NCI-H1436 (cell line): ENCODE measurements around the gene RNF212B.
"Not testable (repeated sequence)": the region's sequence is repeated elsewhere in the genome, so short reads cannot be mapped to it uniquely, and the experiment has no call there.

Experiments
- DNase-seq: peaks from one replicate; lab custom pipeline; 2025; lab: John Stamatoyannopoulos, UW

The RNF212B gene

DNA sequence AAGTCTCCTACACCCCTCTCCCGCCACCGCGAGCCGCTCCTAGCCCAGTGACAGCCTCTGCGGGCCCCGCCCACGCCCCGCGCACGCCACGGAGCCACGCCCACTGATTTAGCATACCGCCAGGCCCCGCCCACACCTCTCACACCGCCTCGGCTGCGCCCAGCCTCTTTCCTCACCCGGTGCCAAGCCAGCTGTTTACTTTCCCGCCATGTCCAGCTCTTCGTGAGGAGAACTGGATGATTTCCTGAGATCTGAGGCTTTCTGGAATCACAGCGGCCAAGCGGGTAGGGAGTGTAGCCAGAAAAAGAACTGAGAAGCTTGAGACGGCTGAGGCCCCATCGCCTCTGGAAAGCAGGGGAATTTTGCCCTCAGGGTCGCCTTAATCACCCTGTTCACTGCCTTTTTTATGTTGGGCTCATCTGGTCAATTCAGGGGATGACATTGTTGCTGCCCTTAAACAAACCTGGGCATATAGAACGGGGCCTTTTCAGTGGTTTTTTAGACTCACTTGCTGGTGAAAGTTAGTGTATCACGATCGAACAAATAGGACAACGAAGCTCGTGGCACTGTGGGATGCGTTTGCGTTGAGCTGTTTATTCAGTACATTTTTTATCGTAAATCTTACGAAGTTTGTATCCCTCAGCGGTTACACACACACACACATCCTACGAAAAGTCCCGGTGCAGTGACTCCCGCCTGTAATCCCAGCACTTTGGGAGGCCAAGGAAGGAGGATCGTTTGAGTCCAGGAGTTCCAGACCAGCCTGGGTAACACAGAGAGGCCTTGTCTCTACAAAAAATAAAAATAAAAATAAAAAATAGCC is at the start of gene RNF212B:
TSS of gene RNF212B (plus strand) at position 165 of the 823 bp plus-strand sequence. CDS start 2,410 bp downstream, outside the sequence.
- DNase-seq, result peak; percentile 54

GRCh38 chr14:23193432-23193831 is 44.3 kb upstream of the RNF212B start:
- DNase-seq, result no peak

DNA sequence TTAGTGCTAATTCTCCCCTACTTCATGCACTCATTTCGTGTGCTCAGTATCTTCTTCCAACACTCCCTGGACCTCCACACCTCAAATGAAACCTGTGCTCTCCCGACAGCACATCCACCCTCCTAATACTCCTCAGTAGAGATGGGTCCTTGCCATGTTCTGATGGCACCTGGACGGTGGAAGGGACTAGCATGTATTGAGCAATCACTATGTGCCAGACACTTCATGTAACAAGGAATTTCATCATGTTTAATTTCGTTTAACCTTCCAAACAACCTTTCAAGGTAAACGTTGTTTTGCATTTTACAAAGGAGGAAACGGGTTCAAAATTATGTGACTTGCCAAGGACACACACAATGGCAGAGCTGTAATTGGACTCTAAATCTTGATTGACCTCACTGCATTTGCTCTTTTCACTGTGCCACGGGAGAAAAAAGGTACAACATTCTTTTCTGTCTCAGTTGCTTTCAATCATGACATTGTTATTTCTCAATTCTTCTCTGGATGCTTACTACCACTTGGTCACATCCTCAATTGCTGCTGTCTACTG is 42.1 kb upstream of the RNF212B start:
- no peak for DNase-seq

- DNase-seq, result not testable (repeated sequence)
These were observed 41.2 kb upstream of the RNF212B start for GRCh38 chr14:23196487-23196886.

DNA sequence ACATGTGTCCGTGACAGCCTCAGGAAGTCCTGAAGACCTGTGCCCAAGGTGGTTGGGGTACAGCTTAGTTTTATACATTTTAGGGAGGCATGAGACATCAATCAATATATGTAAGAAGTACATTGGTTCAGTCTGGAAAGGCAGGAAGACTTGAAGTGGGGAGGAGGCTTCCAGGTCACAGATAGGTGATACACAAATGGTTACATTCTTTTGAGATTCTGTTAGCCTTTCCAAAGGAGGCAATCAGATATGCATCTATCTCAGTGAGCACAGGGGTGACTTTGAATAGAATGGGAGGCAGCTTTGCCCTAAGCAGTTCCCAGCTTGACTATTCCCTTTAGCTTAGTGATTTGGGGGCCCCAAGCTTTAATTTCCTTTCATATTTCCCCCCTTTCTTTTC is 38.6 kb upstream of the RNF212B start:
- not testable (repeated sequence) for DNase-seq

- no peak for DNase-seq
These were observed 35.7 kb upstream of the RNF212B start for GRCh38 chr14:23202001-23202400.

DNA sequence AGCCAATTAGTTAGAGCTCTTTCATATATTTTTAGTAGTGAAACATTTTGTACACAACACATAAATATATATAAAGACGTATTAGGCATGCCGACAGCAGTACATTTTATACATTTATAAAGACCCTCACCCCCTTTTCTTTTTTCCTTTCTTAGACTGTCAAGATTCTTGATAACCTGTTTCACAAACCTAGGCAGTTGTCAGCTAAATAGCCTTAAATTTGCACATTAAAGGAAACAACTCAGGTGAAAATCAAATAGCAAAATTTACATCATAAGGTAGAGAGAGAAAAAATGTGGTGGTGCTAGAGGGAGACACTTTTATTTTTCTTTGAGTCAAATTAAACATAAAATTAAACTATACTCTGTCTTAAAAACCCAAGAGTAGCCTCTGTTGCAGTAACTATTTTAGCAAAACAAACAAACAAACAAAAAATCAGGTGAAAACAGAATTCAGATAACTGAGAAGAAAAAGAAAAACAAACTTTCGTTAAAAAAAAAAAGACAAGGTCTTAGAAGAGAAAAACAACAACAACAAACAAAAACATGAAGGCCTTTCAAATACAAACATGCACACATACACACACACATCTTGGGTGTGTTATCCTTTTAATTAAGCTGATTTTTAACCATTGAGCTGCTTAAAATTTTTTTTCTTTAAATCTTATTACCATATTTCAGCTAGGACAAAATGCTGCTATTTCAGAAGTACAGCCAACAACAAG is 31.2 kb upstream of the RNF212B start:
- DNase-seq, result no peak

DNA sequence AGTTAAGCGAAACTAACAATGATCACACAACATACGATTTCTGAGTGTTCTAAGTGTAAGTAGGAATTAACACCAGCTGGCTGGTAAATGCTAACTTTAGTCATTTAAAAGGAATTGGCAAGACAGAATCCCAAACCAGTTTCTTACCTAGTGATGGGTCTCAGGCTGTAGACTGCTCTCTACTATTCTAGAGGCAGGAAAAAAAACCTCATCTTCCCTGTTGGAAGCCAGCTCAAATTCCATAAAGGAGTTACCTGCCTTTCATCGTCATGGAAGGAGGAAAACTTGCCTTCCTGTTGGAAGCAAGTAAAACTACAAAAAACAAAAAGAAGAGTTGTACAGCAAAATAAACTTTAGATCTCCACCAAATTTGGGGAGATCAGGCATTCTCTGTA is 30.6 kb upstream of the RNF212B start:
- no peak for DNase-seq

- DNase-seq, result no peak
These were observed 29.4 kb upstream of the RNF212B start for GRCh38 chr14:23208324-23208723.

DNA sequence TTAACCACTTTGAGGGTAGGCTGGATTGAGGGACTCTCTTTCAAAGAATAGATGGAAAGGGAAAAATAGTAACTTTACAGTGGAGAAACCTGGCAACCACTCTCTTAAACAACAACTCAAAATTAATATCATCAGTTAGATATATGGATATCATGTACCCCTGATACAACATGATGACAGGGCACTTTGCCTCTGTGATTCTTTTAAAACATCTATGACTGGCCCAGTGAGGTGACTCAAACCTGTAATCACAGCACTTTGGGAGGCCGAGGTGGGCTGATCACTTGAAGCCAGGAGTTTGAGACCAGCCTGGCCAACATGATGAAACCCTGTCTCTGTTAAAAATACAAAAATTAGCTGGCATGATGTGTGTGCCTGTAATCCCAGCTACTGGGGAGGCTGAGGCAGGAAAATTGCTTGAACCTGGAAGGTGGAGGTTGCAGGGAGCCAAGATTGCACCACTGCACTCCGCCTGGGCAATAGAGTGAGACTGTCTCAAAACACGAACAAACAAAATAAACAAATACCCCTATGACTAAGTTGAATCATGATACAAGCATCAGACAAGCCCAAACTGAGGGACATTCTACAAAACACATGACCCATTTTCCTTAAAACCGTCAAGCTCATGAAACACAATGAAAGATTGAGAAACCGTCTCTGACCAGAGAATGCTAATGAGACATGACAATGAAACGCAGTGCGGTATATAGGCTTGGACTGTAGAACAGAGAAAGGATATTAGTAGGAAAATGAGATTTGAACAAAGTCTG is 27.9 kb upstream of the RNF212B start:
- DNase-seq, result no peak

DNA sequence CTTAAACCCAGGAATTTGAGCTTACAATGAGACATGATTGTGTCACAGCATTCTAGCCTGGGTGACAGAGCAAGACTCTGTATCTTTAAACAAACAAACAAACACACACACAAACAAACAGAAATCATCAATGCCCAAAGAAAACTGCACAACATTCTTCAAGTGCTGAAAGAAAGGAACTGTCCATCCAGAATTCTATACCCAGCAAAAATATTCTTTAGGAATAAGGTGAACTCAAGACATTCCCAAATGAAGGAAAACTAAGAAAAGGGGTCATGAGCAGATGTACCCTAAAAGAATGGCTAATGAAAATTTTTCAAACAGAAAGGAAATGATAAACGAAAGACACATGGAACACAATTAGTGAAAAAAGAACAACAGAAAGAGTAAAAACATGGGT is 22.3 kb upstream of the RNF212B start:
- DNase-seq, result no peak

- DNase-seq, result no peak
These were observed 20.4 kb upstream of the RNF212B start for GRCh38 chr14:23217032-23218020.

- no peak for DNase-seq
These were observed 18.7 kb upstream of the RNF212B start for GRCh38 chr14:23219075-23219474.

- DNase-seq, result not testable (repeated sequence)
These were observed 12.8 kb upstream of the RNF212B start for GRCh38 chr14:23224958-23225357.

DNA sequence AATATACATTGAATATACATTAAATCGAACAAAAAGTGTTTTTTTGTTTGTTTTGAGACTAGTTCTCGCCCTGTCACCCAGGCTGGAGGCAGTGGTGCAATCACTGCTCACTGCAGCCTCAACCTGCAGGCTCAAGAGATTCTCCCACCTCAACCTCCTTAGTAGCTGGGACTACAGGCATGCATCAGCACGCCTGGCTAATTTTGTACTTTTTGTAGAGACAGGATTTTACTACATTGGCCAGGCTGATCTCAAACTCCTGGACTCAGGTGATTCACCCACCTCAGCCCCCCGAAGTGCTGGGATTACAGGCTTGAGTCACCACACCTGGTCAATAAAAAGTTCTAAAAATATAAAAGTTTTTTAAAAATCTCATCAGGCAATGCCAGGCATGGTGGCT is 10.2 kb upstream of the RNF212B start:
- no peak for DNase-seq

- no peak for DNase-seq
These were observed 8.9 kb upstream of the RNF212B start for GRCh38 chr14:23228812-23229211.

DNA sequence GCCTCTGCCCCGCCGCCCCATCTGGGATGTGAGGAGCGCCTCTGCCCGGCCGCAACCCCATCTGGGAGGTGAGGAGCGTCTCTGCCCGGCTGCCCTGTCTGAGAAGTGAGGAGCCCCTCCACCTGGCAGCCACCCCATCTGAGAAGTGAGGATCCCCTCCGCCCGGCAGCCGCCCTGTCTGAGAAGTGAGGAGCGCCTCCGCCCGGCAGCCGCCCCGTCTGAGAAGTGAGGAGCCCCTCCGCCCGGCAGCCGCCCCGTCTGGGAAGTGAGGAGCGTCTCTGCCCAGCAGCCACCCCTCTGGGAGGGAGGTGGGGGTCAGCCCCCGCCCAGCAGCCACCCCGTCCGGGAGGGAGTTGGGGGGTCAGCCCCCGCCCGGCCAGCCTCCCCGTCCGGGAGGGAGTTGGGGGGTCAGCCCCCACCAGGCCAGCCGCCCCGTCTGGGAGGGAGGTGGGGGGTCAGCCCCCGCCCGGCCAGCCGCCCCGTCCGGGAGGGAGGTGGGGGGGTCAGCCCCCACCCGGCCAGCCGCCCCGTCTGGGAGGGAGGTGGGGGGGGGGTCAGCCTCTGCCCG is 5.4 kb upstream of the RNF212B start:
- not testable (repeated sequence) for DNase-seq

GRCh38 chr14:23240661-23241060 is 2.9 kb downstream of the RNF212B start:
- no peak for DNase-seq

DNA sequence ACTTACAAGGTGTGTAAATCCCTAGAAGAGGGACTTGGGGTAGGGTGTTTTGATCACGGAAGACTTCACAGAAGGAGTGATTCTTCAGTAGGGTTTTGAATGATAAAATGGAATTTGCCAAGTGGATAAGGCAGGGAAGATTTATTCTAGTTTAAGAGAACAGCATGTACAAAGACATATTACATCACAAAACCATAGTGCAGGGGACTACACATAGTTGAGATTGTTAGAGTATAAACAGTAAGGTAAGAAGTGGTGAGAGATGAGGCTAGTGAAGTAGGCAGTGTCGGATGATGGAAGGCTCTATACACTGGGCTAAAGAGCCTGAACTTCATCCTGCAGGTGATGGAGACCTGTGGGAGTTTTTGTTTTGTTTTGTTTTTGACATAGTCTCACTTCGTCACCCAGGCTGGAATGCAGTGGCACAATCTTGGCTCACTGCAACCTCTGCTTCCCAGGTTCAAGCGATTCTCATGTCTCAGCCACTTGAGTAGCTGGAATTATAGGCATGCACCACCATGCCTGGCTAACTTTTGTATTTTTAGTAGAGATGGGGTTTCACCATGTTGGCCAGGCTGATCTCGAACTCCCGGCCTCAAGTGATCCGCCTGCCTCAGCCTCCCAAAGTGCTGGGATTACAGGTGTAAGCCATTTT is 3.5 kb downstream of the RNF212B start:
- not testable (repeated sequence) for DNase-seq

DNA sequence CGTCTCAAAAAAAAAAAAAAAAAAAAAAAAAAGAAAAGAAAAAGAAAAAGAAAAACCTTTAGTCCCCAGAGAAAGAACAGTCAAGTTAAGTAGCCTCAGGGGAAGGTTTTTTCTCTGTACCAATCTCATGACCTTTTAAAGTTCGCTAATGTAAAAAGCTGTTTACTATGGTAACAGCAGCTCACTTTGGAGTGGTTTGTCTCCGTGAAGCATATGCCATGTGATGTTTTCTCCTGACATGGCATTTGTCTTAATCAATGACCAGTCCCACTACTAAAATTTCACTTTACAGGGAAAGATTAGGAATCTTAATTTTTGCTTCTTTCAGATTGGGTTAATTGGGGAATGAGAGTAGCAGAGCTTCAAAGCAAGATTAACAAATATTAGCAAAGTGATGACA is 4.3 kb downstream of the RNF212B start:
- DNase-seq, result no peak
